ENCODE data around the gene KCNJ10.
A peak's percentile ranks its signal among the peaks of the same experiment; 100 is the strongest.

Gene KCNJ10

DNA sequence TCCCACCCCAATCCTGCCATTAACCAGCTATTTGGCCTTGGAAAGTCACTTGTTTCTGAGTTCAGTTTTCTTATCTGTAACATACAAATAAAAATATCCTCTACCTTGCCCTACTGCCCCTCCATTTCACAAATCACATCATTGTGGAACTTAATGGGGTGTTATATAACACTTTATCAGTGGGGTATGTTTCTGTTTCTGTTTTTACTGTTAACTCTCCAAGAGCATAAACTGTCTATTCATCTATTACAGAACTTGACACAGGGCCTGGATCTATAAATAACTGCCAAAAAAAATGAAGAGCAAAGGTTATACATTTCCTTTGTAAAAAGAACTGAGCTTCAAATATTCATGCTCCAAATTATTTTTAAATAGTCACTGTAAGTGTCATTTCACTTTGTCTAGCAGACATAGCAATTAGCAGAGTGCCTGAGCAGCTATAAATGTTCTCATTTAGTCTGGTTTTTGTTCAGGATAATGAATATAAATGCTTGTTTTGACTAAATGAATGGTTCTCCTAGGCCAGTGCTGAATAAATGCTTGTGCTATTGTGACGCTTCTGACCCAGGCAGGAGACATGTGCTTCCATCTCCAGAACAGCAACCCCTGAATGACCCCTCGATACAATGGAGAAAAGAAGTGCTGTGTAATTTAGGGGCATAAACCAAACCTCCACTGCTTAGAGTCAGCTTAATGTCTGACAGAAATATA, 45.6 kb downstream of the KCNJ10 start:
- DNase-seq (ENCODE audit: low spot score): no peak

DNA sequence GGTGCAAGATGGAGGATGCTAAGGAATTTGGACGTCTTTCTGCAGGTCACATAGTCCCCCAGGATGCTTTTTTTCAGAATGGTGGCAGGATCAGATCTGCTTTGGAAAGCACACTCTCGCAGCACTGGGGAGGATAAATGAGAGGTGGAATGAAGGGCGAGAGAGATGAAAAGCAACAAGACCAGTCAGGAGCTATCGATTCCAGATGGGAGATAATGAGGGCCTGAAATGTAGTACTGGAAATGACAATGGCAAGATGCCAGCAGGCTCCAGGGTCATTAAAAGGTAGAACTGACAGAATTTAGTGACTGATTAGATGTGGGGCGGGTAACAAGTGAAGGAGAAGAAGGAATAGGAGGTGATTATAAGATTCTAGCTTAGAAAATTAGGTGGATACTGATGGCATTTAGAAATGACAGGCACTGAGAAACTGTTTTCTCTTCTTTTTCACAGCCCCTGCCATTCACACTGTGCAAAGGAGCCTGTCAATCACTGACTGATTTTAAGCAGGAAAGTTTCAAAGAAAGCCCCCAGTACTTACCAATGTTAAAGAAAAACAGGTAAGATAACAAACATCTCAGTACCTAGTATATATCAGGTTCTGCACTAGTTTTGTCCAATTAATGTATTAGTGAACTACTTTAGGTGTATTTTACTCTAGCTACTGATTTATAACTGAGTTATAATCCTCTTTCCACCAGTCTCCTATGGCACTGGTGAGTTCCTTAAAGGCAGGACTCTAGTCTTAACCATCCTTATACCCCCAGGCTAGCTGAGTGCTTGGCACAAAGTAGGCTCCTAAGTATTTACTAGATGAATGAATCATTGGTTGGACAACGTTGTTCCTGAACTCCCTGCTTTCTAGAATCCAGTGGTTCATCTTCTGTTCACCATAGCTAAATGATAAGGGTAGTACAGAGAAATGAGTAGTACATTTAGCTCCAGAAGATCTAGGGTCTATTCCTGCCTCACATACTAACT, 47.3 kb downstream of the KCNJ10 start:
- no peak for DNase-seq (ENCODE audit: low spot score)

DNA sequence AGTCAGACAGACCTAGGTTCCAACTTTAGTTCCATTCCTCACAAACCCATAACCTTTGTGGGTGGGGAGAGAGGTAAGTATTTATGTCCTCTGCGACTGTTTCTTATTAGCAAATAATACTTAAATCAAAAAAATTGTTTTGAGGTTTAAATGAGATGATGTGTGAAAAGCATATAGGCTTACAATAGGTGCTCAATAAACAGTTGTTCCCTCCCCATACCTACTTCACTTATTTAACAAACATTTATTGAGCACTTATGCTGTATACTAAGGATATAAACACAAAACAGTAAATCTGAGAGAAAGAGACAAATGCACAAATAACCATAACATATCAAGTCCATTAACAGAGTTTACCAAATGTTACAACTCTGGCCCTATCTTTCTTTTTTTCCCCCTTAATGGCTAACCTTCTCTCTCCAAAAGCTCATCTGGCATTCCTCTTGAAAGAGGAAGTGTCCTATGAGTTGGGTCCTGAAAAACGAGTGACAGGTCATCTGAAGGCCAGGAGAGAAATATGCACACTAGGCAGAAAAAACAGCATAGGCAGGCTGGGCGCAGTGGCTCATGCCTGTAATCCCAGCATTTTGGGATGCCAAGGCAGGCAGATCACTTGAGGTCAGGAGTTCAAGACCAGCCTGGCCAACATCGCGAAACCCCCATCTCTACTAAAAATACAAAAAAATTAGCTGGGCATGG, 48.4 kb downstream of the KCNJ10 start:
- DNase-seq (ENCODE audit: low spot score): no peak

DNA sequence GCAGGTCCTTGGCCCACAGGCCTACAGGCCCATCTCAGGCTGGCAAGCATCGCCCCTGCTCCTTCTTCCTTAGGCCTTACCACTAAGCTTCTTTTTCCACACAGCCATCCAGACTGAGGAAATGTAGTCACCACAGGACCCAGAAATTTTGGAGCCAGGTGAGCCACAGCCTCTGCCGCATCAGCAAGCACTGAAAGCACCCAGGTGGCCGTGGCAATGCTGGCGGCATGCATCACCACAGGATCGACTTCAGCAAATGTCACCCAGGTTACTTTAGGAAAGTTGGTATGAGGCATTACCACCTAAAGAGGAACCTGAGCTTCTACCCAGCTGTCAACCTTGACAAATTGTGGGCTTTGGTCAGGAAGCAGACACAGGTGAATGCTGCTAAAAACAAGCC, 49.8 kb downstream of the KCNJ10 start:
- DNase-seq (ENCODE audit: low spot score): no peak

DNA sequence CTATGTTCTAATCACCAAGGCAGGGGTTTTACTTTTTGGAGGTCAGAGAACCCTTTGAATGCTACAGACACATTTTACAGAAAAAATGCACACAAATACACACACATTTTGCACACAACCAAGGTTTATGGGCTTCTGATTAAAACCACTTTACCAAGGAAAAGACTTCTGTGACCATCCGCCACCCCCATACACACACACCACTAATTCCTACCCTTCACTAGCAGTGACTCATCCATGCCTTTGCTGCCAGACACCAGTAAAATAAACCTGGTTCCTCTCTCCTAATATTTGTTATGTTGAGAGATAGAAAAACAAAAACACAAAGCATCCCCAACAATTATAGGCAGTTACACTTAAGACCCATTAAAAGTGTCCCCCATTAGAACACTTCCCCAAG, 51.1 kb downstream of the KCNJ10 start:
- DNase-seq (ENCODE audit: low spot score): no peak

DNA sequence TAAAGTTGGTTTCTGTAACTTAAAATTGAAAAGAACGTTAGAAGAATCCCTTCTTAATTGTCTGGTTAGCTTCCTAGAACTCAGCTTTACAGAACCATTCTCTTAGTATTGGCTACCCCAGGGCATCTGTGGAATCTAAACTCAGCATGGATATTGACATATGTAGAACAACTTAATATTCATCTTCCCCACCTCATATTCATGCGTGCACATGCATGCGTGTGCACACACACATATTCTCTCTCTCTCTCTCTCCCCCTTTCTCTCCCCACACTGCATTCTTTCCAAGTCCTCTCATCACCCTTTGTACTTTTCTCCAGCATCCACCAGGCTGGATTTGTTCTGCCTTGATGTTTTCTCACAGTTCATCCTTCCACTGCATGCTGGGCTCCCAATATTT, 51.6 kb downstream of the KCNJ10 start:
- no peak for DNase-seq (ENCODE audit: low spot score)

DNA sequence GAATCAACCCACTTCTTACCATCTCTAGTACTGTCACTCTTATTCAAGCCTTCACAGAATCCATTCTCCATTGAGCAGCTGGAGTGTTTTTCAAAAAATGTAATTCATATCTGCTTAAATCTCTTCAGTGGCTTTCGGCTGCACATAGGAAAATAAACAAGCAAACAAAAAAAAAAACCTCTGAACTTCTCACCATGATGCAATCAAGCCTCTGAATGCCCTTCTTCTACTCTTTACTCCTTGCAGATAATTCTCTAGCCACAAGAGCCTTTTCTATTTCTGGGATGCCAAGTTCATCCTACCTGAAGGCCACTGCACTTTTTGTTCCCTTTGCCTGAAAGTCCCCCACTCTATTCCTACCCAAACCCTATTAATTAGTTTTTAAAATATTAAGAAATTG, 52.4 kb downstream of the KCNJ10 start:
- DNase-seq (ENCODE audit: low spot score): no peak

DNA sequence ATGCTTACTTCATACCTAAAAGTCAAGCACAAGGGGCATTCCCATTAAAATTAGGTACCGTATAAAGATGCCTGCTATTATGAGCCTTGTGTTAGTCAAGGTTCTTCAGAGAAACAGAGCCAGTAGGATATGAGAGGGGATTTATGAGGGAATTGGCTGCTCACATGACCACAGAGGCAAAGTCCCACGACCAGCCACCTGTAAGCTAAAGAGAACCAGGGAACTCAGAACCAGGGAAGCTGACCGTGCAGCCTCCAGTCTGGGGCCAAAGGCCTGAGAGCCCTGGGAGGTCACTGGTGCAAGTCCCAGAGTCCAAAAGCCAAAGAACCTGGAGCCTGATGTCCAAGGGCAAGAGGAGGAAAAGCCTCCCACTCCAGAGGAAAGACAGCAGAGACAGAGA, 58.2 kb downstream of the KCNJ10 start:
- DNase-seq (ENCODE audit: low spot score): no peak

DNA sequence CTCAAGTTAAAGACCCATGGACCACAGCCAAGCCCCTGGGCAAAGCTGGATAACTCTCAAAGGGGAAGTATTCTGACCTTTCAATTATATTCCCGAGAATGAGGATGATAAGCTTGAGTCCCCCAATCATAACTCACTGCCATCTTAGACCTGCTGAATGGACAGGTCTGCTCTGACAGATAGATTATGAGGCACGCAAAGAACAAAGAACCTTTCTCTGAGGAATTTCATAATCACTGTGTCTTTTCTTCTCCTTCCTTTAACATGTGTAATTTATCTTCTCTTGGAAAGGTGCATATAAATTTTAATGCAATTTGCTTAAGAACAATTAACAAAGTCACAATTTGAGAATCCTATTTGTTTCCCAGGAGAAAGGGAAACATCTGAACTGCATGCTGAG, 60.2 kb downstream of the KCNJ10 start:
- peak; percentile 39 for DNase-seq (ENCODE audit: low spot score)

DNA sequence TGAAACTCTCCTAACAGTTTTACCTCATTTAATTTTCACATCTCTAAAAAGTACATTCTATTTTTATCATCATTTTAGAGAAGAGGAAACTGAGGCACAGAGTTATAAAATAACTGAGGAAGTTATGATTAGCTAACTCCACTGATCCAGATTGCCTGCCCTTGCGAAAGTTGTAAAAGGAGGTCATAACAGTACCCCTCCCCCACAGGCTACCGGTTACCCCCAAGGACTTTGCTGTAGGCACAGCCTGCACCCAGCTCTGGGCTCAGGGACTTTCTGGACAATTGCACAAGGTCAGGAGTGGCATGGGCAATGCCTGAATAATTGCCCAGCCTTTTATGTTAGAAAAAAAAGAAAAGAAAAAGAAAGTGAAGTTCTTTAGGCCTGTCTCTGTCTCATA, 60.9 kb downstream of the KCNJ10 start:
- DNase-seq (ENCODE audit: low spot score): no peak

DNA sequence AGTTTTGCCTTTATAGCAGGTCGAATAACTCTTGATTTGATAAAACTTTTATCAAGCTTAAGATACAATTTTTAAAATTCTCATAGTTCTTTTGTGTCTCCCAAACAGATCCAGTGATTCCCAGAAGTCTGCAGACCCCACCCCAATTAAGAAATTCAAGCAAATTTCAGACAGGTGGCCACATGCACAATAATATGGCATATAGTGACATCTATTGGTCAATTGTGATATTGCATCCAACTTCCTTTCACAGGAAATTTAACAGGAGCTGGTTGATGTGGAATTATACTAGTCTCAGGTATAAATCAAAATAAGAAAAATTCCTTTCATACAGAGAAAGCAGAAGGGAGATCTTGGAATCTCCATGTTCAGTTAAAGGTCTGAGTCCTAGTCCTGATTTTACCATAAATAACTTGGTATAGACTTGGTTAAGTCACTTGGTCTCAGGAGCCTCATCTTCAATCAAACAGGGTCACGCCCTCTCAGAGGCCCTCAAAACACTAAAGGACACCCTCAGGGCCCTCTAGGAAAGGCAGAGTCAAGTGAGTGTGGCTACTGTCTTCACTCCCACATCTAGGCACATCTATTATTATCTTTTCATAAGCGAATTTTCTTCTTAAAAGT, 62.3 kb downstream of the KCNJ10 start:
- peak; percentile 43 for DNase-seq (ENCODE audit: low spot score)

DNA sequence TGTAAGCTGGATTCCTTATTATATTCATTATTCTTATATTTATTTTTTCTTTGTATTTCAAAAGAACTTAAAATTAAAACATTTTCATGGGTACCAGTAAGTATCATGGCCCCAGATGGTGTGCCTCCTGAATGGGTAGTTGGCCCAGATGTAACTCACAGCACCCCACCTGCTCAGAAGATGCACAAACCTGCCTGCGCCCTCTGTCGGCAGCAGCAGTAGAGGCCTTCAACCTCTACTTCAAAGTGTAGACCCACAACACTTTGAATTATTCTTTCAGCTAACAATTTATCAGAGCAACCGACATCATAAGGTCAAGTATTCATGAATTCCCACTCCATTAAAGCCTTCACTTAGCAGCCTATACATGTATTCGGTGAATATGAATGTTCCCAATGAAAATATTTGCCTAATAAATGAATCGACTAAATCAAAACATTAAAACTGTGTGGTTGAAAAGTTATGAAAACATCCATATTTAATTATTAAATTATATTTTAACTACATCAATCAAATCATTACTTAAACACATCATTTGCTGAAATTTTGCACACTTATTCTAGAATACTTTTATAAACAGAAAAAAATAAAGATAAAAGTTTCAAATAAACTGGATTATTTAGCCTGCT, 63.5 kb downstream of the KCNJ10 start:
- peak; percentile 78 for DNase-seq (ENCODE audit: low spot score)

DNA sequence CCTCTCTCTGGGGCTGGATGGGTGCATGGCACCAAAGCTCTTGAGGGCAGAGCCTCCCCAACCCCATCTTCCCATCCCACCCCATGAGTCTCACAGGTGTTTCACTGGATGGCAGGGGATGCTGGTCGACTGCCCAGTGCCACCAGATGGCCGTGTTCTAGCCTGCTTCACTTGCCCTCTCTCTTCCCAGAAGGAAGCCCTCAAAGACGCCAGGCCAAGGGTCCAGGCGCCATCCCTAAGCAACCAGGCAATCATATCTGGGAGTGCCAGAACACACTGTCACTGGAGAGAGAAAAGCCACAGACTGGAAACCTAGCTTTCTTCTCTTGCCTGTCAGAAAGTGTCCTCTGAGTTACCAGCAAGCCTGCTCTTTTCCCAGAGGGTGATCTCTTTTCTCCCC, 64.9 kb downstream of the KCNJ10 start:
- no peak for DNase-seq (ENCODE audit: low spot score)

DNA sequence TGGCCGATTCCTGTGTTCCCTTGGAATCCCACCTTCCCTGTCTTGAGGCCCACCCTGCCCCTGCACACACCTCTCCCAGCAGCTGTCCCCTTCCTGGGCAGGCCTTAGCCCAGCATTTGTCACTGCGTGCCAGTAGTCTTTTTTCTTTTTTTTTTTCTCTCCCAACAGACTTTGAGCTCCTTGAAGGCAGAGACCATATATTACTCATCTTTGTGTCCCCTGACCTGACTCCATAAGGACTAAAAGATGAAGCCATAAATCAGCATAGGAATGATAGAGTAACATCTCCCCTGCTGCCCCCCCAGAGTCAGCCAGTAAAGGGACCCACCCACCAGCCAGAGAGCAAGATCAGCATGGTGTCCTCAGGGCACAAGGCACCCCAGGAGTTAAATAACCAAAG, 65.5 kb downstream of the KCNJ10 start:
- DNase-seq (ENCODE audit: low spot score): no peak

DNA sequence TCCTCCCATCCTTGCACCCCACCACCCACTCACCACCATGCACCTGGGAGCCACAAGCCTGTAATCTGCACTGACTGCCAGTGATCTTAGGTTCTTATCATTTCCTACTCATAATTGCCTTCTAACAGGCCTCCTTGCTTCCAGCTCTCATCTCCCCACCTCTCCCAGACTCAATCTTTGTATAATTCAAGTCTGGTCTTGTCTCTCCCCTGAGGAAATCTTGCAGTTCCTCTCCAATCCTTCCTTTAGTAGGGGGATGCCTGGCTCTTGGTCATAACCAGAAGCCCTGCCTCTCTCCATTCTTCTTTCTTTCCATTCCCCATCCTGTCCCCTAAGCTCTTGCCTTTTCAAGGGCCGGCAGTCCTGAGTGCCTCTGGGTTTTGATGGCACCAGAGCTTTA, 66.0 kb downstream of the KCNJ10 start:
- DNase-seq (ENCODE audit: low spot score): no peak

DNA sequence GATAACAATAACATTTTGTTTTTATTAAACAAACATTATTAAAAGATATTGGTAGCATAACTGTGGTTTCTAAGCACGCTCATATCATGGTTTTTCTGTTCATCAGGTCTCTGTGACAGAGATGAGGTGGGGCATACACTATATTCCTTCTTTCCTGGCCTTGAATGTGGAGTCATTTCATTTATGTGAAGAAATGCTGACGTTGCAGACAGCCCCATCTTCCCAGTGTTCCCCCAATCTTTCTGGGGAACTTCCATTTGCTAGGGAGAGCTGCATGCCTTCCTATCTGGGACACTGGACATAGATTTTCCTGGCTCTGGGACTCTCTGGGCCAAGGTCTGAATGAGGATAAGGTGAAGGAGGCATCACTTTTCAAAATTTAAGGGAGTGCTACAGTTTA, 68.5 kb downstream of the KCNJ10 start:
- no peak for DNase-seq (ENCODE audit: low spot score)

DNA sequence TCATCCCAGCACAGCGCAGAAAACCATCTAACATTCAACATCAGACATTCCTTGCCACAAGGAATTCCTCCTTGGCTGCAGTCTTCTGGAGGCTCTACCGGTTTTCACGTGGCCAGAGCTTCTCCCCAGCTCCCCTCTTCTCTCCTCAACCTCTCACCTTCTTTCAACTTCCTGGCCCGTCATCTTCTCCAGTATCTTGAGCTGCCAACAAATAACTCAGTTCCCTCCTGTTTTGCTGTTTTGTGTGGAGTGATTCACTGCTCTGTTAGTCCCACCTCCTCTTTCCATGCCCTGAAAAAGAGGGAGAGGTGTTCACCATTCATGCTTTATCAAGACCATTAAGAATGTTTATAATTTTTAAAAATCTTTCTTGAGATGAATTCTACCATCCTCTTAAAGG, 70.8 kb downstream of the KCNJ10 start:
- no peak for DNase-seq (ENCODE audit: low spot score)

DNA sequence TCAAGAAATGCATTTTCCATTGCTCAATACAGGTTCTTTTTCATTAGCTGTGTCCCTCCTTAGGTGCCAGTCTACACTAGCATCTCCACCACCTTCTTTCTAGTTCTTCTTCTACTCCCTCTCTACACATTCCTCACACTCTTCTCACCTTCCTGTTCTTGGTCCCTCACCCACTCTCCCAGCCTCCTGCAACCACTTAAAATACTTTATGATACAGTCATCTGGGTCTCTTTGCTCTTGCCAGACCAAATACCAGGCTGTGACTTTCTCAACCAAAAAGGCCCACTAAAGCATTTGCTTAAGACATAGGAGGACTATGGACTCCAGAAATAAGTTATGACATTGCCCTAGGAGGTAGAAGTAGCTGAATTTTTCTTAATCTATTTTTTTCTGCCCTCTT, 73.3 kb downstream of the KCNJ10 start:
- no peak for DNase-seq (ENCODE audit: low spot score)

DNA sequence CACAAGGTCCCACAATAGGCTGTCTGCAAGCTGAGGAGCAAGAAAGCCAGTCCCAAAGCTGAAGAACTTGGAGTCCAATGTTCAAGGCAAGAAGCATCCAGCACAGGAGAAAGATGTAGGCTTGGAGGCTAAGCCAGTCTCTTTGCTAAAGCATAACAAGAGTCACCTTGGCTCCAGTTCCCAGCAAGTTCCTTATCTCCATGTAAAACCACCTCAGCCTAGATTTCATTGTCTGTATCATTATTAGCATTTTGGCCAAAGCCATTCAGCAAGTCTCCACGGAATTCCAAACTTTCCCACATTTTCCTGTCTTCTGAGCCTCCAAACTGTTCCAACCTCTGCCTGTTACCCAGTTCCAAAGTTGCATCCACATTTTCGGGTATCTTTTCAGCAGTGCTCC, 75.1 kb downstream of the KCNJ10 start:
- no peak for DNase-seq (ENCODE audit: low spot score)

DNA sequence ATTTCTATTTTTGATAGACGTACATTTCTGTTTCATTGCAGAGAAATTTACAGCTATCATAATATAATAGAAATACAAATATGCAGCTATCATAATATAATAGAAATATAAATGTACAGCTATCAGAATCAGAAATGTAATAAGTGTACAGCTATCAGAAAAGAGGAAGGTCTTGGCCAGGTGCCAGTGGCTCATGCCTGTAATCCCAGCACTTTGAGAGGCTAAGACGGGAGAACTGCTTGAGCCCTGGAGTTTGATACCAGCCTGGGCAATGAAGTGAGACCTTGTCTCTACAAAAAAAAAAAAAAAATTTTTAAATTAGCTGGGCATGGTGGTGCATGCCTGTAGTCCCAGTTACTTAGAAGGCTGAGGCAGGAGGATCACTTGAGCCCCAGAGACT, 76.0 kb downstream of the KCNJ10 start:
- no peak for DNase-seq (ENCODE audit: low spot score)

DNA sequence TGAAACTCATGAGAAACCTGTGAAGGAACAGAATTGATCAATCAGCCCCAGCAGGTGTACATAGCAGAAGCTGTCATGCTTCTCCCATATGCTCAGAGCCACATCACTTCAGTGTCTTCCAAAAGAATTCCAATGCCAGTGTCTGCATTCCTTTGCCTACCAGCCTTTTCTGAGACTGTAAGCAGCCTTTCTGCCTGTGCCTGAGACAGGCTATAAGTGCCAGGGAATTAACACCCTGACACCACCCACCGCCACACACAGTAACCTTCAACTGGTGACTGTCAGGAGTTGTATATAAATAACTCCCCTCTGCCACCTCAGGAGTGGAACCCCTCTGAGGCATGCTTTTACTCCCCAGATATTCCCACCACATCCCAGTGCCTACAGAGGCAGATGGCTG, 77.8 kb downstream of the KCNJ10 start:
- no peak for DNase-seq (ENCODE audit: low spot score)

DNA sequence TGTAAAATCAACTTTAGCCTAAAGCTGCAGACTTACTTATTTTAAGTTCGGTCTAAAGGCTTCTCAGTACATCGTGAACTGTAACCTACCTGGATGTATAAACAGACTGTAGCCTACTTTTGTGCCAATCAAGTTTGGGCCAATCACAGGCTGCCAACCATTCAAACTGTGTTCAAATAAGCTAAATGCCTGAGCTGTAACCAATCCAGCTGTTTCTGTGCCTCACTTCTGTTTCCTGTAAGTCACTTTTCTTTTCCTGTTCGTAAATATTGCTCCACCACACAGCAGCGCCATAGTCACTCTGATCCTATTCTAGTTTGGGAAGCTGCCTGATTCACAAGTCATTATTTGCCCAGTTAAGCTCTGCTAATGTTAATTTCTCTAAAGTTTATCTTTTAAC, 78.4 kb downstream of the KCNJ10 start:
- no peak for DNase-seq (ENCODE audit: low spot score)

Measured in COLO829 (cell line).